ENCODE data around the gene PIK3CD. TPM values are rescaled to one million over a fixed set of nuclear protein-coding genes. Genes with fewer than 3 reads are reported as not detected.
"Not testable (repeated sequence)": the region's sequence is repeated elsewhere in the genome, so short reads cannot be mapped to it uniquely, and the experiment has no call there.

Gene PIK3CD
- total and polyA plus RNA-seq, 5 experiments from 2014 or later = 56.8 to 343 (median 166) TPM

DNA sequence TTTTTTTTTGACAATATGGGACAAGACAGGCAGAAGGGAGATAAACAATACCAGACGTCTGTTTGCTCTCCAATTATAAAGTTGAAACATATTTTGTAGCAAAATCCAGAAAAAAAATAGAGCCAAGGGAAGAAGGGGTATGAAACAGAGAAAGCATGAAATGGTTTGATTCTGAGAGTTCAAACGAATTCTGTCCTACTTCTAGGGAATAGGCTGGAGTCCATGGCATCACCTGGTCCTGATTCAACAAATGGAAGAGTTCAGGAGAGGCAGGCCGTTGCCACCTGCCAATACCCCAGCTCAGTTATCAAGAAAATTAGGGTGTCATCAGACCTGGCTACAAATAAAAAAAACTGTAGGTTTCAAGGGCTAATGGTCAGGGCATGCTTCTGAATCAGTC, 100.4 kb downstream of the PIK3CD start:
- ATAC-seq = no peak
- peak overlapping the region in 2 of 10 donors; percentile 27 to 31 for H3K27ac Mint-ChIP-seq
- POLR2A ChIA-PET = no interaction called here
- no peaks in the 10 kb centered on the region for H3K27me3 Mint-ChIP-seq
- H3K36me3 Mint-ChIP-seq = peaks cover 0 to 74% (median 7%) of the 10 kb centered on the region in 3 donors
- no peaks in the 10 kb centered on the region for H3K9me3 Mint-ChIP-seq
- H3K4me1 Mint-ChIP-seq = peaks cover 0 to 13% (median 3%) of the 10 kb centered on the region in 4 donors
- DNase-seq = no peak
- H3K4me3 Mint-ChIP-seq = no peak overlapping the region

DNA sequence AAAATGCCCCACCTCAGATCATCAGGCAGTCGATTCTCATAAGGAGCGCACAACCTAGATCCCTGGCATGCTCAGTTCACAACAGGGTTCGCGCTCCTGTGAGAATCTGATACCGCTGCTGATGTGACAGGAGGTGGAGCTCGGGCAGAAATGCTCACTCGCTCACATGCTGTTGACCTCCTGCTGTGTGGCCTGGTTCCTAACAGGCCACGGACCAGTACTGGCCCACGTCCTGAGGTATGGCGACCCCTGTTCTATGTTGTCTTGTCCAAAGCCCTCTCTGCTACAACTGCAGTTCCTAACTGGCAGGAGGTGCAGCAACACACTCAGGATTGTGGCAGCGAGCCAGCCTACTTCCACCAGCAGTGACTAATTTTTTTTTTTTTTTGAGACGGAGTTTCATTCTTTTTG, 101.6 kb downstream of the PIK3CD start:
- POLR2A ChIA-PET = no interaction called here
- no peaks in the 10 kb centered on the region for H3K9me3 Mint-ChIP-seq
- no peak overlapping the region for H3K4me3 Mint-ChIP-seq

DNA sequence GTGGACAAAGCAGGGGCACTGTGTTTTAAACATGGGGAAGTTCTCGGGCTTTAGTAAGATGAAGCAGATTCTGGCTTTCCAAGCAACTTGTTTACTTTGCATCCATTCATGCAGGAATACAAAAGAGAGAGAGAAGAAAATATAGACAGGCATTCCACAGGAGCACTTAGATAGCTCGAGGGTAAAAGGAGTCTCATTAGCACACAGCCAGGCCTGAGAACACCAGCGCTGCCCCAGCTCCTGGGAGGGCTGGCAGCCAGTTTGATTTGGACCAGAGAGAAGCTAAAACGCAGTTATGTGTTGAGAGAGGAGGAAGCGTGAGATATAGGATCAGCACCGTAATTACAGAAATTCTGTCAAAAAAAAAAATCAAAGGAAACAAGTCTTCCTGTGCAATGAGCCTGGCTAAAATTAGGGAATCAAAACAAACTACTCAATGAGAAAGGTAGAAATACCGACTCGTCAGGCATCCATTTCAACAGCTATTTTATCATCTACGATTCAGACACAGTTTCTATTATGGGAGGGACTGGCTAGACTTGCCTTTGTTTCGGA, 104.0 kb downstream of the PIK3CD start:
- H3K4me3 Mint-ChIP-seq = no peak overlapping the region
- H3K27me3 Mint-ChIP-seq = no peaks in the 10 kb centered on the region
- no peak for DNase-seq
- peaks cover 0 to 53% (median 4%) of the 10 kb centered on the region in 3 donors for H3K36me3 Mint-ChIP-seq
- peaks cover 6 to 20% (median 9%) of the 10 kb centered on the region in 4 donors for H3K4me1 Mint-ChIP-seq
- ATAC-seq = no peak
- H3K9me3 Mint-ChIP-seq = no peaks in the 10 kb centered on the region
- POLR2A ChIA-PET = interaction anchor here (1.2 kb wide), 1 partner anchor 12 kb away, joined by 3 read pairs; no protein-coding TSS in a partner anchor
- H3K27ac Mint-ChIP-seq = peak overlapping the region in 6 of 10 donors; percentile 10 to 76 (median 35)

More for the DNA sequence above, 101.6 kb downstream of the PIK3CD start:
- ATAC-seq (no peak), DNase-seq (no peak)
- H3K27me3 Mint-ChIP-seq = no peaks in the 10 kb centered on the region
- peaks cover 0 to 71% (median 4%) of the 10 kb centered on the region in 3 donors for H3K36me3 Mint-ChIP-seq
- peak overlapping the region in 1 of 10 donors; percentile 60 for H3K27ac Mint-ChIP-seq
- H3K4me1 Mint-ChIP-seq = peaks cover 0 to 16% (median 3%) of the 10 kb centered on the region in 4 donors

GRCh38 chr1:9758559-9759121, 107.1 kb downstream of the PIK3CD start:
- Mint-ChIP-seq H3K9me3 (no peaks in the 10 kb centered on the region), H3K4me1 (peaks cover 12 to 22% (median 17%) of the 10 kb centered on the region in 4 donors), H3K36me3 (peaks cover 0 to 44% (median 8%) of the 10 kb centered on the region in 3 donors), H3K27ac (peak overlapping the region in 1 of 10 donors; percentile 58), H3K27me3 (no peaks in the 10 kb centered on the region), H3K4me3 (no peak overlapping the region)
- DNase-seq (no peak), ATAC-seq (no peak)
- POLR2A ChIA-PET = no interaction called here

DNA sequence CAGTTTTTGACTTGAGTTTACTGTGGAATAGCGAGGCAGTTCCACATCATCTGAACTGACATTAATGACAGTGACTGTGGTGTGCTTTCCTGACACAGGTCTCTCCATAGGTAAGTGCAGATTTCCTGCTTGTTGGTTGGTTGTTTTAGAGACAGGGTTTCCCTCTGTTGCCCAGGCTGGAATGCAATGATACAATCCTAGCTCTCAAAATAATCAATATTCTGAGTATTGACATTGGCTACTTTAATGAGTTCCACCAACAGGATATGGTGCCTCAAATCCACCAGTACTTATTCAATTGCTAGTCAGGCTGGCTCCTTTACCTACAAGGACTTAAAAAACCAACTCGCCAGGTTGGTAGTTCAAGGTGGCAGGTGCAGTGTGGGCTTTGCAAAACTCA, 108.4 kb downstream of the PIK3CD start:
- ATAC-seq (no peak), DNase-seq (no peak)
- Mint-ChIP-seq H3K9me3 (no peaks in the 10 kb centered on the region), H3K4me1 (peaks cover 14 to 32% (median 23%) of the 10 kb centered on the region in 4 donors), H3K36me3 (peaks cover 0 to 36% (median 4%) of the 10 kb centered on the region in 3 donors), H3K27ac (peak overlapping the region in 1 of 10 donors; percentile 47), H3K27me3 (no peaks in the 10 kb centered on the region), H3K4me3 (no peak overlapping the region)
- POLR2A ChIA-PET = no interaction called here

DNA sequence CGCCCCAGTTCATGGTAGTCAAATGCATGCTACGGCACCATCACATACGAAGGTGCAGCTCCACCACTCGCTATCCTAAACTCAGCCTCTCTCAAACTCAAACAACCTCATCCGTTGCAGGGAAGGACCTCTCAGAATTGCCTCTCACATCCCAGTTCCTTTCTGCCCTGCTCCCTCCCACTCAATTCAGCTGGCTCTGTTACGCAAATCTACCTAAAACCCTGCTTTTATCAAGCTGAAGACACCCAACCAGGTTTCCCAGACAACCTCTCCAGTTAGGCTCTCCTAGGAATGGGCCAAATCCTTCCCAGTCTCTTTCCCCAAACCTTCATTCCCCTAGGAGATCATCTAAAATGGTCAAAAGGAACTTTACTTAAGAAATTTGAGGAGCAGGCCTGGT, 109.3 kb downstream of the PIK3CD start:
- ATAC-seq = no peak
- Mint-ChIP-seq H3K27ac (peak overlapping the region in 2 of 10 donors; percentile 21 to 45), H3K36me3 (peaks cover 0 to 28% (median 4%) of the 10 kb centered on the region in 3 donors), H3K27me3 (no peaks in the 10 kb centered on the region), H3K4me3 (no peak overlapping the region), H3K9me3 (no peaks in the 10 kb centered on the region), H3K4me1 (peaks cover 13 to 31% (median 23%) of the 10 kb centered on the region in 4 donors)
- POLR2A ChIA-PET = interaction anchor here (0.6 to 0.7 kb wide), 2 partner anchors 76 to 88 kb away, joined by 3 to 4 read pairs; no protein-coding TSS in a partner anchor
- no peak for DNase-seq

DNA sequence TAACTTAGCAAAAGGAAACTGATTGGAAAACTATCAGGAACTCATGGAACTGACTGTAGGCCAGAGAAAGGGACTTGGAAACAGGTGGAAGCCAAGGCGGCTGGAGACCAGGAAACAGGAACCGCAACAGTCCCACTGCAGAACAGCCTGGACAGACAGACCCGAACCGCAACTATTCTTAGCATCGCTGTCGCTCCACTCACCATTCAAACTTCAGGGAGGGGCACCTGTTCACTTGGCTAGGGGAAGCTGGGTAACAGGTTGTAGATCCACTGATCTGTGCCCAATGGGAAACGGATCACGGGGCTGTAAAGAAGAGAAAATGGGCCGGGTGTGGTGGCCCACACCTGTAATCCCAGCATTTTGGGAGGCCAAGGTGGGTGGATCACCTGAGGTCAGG, 110.3 kb downstream of the PIK3CD start:
- POLR2A ChIA-PET = no interaction called here
- Mint-ChIP-seq H3K27ac (peak overlapping the region in 1 of 10 donors; percentile 60), H3K4me3 (no peak overlapping the region), H3K36me3 (peaks cover 0 to 28% (median 4%) of the 10 kb centered on the region in 3 donors), H3K4me1 (peaks cover 13 to 33% (median 23%) of the 10 kb centered on the region in 4 donors), H3K27me3 (no peaks in the 10 kb centered on the region), H3K9me3 (no peaks in the 10 kb centered on the region)
- ATAC-seq (no peak), DNase-seq (no peak)

DNA sequence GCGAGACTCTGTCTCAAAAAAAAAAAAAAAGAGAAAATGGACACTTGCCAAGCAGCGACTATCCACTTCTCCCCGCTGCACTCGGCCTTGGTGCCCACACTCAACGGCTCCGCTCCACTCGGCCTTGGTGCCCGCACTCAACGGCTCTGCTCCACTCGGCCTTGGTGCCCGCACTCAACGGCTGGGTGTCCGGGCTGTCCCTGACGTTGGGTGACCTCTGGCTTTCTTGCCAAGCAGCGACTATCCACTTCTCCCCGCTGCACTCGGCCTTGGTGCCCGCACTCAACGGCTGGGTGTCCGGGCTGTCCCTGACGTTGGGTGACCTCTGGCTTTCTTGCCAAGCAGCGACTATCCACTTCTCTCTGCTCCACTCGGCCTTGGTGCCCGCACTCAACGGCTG, 110.9 kb downstream of the PIK3CD start:
- POLR2A ChIA-PET, H3K27me3 Mint-ChIP-seq, DNase-seq, H3K9me3 Mint-ChIP-seq, H3K4me3 Mint-ChIP-seq, ATAC-seq: not testable (repeated sequence)
- H3K36me3 Mint-ChIP-seq = peaks cover 0 to 29% (median 4%) of the 10 kb centered on the region in 3 donors
- H3K27ac Mint-ChIP-seq = peak overlapping the region in 2 of 10 donors; percentile 9 to 14
- peaks cover 13 to 36% (median 23%) of the 10 kb centered on the region in 4 donors for H3K4me1 Mint-ChIP-seq

DNA sequence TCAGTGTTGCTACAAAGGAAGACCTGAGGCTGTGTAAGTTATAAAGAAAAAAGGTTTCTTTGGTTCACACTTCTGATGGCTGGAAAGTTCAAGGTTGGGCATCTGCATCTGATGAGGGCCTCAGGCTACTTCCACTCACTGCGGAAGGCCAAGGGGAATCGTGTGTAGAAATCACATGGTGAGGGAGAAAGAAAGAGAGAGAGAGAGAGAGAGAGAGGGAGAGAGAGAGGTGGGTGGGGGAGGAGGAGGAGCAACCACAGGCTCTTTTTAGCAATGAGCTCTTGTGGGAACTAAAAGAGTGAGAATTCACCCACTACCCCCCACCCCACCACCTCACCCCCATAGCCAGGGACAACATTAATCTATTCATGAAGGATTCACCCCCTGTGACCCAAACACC, 112.4 kb downstream of the PIK3CD start:
- DNase-seq (no peak), ATAC-seq (no peak)
- Mint-ChIP-seq H3K9me3 (no peaks in the 10 kb centered on the region), H3K27ac (peak overlapping the region in 2 of 10 donors; percentile 48 to 65), H3K27me3 (no peaks in the 10 kb centered on the region), H3K36me3 (peaks cover 0 to 30% (median 4%) of the 10 kb centered on the region in 3 donors), H3K4me3 (no peak overlapping the region), H3K4me1 (peaks cover 13 to 36% (median 21%) of the 10 kb centered on the region in 4 donors)
- POLR2A ChIA-PET = interaction anchor here (0.6 kb wide), 2 partner anchors 77 to 84 kb away, joined by 3 read pairs; no protein-coding TSS in a partner anchor

DNA sequence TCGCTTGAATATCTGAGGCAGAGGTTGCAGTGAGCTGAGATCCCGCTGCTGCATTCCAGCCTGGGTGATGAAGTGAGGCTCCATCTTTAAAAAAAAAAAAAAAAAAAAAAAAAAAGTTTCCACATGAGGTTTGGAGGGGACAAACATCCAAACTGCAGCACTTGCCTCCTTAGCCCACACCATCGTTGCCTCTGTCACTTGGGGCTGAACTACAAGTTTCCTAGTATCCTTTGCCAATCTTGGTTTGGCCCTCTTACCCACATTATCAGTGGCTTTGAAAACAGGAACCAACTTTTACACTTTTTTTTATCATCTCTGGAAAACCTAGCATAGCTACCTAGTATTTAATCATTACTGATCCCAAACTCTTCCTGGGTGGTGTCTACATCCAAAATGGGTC, 113.0 kb downstream of the PIK3CD start:
- H3K27me3 Mint-ChIP-seq = no peaks in the 10 kb centered on the region
- H3K27ac Mint-ChIP-seq = peak overlapping the region in 1 of 10 donors; percentile 21
- no peaks in the 10 kb centered on the region for H3K9me3 Mint-ChIP-seq
- peaks cover 13 to 41% (median 23%) of the 10 kb centered on the region in 4 donors for H3K4me1 Mint-ChIP-seq
- POLR2A ChIA-PET = interaction anchor here (0.6 to 1.0 kb wide), 4 partner anchors 20 to 138 kb away, joined by 3 read pairs; no protein-coding TSS in a partner anchor
- no peak for ATAC-seq
- DNase-seq = no peak
- peaks cover 0 to 34% (median 4%) of the 10 kb centered on the region in 3 donors for H3K36me3 Mint-ChIP-seq
- no peak overlapping the region for H3K4me3 Mint-ChIP-seq

GRCh38 chr1:9766759-9767442, 115.4 kb downstream of the PIK3CD start:
- peak overlapping the region in 1 of 10 donors; percentile 35 for H3K27ac Mint-ChIP-seq
- DNase-seq = no peak
- no peaks in the 10 kb centered on the region for H3K27me3 Mint-ChIP-seq
- POLR2A ChIA-PET = no interaction called here
- H3K36me3 Mint-ChIP-seq = peaks cover 0 to 39% (median 0%) of the 10 kb centered on the region in 3 donors
- no peak for ATAC-seq
- H3K9me3 Mint-ChIP-seq = no peaks in the 10 kb centered on the region
- H3K4me3 Mint-ChIP-seq = no peak overlapping the region
- H3K4me1 Mint-ChIP-seq = peaks cover 6 to 32% (median 11%) of the 10 kb centered on the region in 4 donors

DNA sequence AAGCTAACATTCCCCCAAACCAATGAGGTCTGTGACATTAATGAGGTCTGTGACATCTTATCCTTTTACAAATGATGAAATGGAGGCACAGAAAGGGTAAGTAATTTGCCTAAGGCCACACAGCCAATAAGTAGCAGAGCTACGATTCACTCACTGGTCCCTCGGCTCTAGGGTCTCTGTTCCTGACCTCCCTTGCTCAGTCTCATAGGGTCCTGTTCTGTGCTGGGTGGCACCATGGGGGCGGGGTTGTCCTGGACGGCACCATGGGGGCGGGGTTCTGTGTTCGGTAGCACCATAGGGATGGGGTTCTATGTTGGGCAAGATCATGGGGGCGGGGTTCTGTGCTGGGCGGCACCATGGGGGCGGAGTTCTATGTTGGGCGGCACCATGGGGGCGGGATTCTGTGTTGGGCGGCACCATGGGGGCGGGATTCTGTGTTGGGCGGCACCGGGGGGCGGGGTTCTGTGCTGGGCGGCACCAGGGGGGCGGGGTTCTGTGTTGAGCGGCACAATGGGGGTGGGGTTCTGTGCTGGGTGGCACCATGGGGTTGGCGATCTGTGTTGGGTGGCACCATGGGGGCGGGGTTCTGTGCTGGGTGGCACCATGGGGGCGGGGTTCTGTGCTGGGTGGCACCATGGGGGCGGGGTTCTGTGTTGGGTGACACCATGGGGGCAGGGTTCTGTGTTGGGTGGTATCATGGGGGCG, 116.6 kb downstream of the PIK3CD start:
- peak overlapping the region in 1 of 10 donors; percentile 6 for H3K4me3 Mint-ChIP-seq
- no peaks in the 10 kb centered on the region for H3K9me3 Mint-ChIP-seq
- ATAC-seq (peak in 1 of 2 donors; percentile 22), DNase-seq (peak in 3 of 10 donors; percentile 2 to 16 (median 9))
- H3K27ac Mint-ChIP-seq = peak overlapping the region in 6 of 10 donors; percentile 19 to 83 (median 56)
- POLR2A ChIA-PET = no interaction called here
- H3K4me1 Mint-ChIP-seq = peaks cover 3 to 34% (median 11%) of the 10 kb centered on the region in 4 donors
- H3K36me3 Mint-ChIP-seq = peaks cover 0 to 43% (median 8%) of the 10 kb centered on the region in 3 donors
- no peaks in the 10 kb centered on the region for H3K27me3 Mint-ChIP-seq

All from naive thymus-derived CD8-positive, alpha-beta T cell (primary cell).